Kidney (tissue), 14 donors: Measurements from ENCODE around the gene GPC6. TPM values are rescaled to one million over a fixed set of nuclear protein-coding genes. Genes with fewer than 3 reads are reported as not detected.

ENCODE experiments used
- DNase-seq, 5 donors: peaks; one replicate each; pipeline ENCODE4 v3.0.0-alpha.2; 2013 to 2020
- FAIRE-seq: peaks from 2 replicates; lab custom pipeline; 2012; peaks lifted over from hg19 to GRCh38; lab: Jason Lieb, UNC
- H3K27ac ChIP-seq, 2 donors: one replicate each; pipeline ENCODE4 v1.7.0; 2013; ENCODE audit warnings: low read depth in 2 of 2, low read length in 2 of 2, inconsistent platforms in 1 of 2
- H3K27me3 ChIP-seq: one replicate; pipeline ENCODE4 v1.7.1; 2013; ENCODE audit warnings: low read length, inconsistent platforms; ENCODE audit not compliant: control insufficient read depth, insufficient read depth
- H3K36me3 ChIP-seq, 3 donors: one replicate each; pipeline versions ENCODE4 v1.7.0 to v1.7.1; 2013; ENCODE audit warnings: low read length in 3 of 3, control low read depth in 1 of 3, inconsistent platforms in 1 of 3; ENCODE audit not compliant: insufficient read depth in 3 of 3, control insufficient read depth in 2 of 3
- H3K4me1 ChIP-seq, 3 donors: one replicate each; pipeline versions ENCODE4 v1.7.0 to v1.7.1; 2013; ENCODE audit warnings: low read length in 3 of 3, inconsistent platforms in 1 of 3, low read depth in 1 of 3; ENCODE audit not compliant: control insufficient read depth in 2 of 3, insufficient read depth in 2 of 3
- H3K4me3 ChIP-seq, 3 donors: one replicate each; pipeline versions ENCODE4 v1.7.0 to v1.8.1; 2013; ENCODE audit warnings: low read length in 3 of 3, control low read depth in 1 of 3, inconsistent platforms in 1 of 3
- H3K9ac ChIP-seq, 3 donors: one replicate each; pipeline versions ENCODE4 v1.7.0 to v1.7.1; 2013; ENCODE audit warnings: low read length in 3 of 3, control low read depth in 1 of 3, inconsistent platforms in 1 of 3
- H3K9me3 ChIP-seq, 3 donors: one replicate each; pipeline versions ENCODE4 v1.7.0 to v1.7.1; 2013; ENCODE audit warnings: low read length in 3 of 3, control low read depth in 1 of 3, inconsistent platforms in 1 of 3; ENCODE audit not compliant: control insufficient read depth in 2 of 3, insufficient read depth in 1 of 3
- intact Hi-C: fragments of 100-400 bp; cut with DNase I; formaldehyde crosslinking; loops from one replicate; pipeline ENCODE4 v1.11.1; 2022
- polyA plus RNA-seq: library from polyadenylated mRNA; stranded (reverse); fragments of 350-450 nt; fragmentation: Illumina TruSeq; extraction: RNeasy Lipid Tissue Mini Kit (QIAGEN cat#74804); gene quantifications from one replicate; pipeline ENCODE4 v1.2.3, GENCODE V29; 2014; ENCODE audit warnings: low read depth, low replicate concordance; ENCODE audit not compliant: insufficient read depth
- total RNA-seq: library from RNA; stranded (reverse); fragmentation: NEBNext Ultra II Directional; extraction: Animal tissue kit (Norgen Biotek cat#: 25700); gene quantifications from one replicate; pipeline ENCODE4 v1.2.1, GENCODE V29; 2021
- TF ChIP-seq, protein P1 (sequence below): IDR thresholded peaks from 3 replicates; pipeline ENCODE4 v1.5.1; 2012; ENCODE audit warnings: mild to moderate bottlenecking, moderate library complexity, borderline replicate concordance; ENCODE audit not compliant: insufficient read depth; ENCODE audit errors: extremely low read depth
- donor health status: control.
- donor health status: control.
- donor health status: control.
- donor health status: control.
- donor health status: control.
- donor health status: DM: yes; HTN: yes; CAD: no.
- donor health status: Normal renal cell carcinoma (clear cell type).

Gene GPC6
- total and polyA plus RNA-seq, 2 donors from 2014 or later: 6.2 to 15.5 TPM

DNA sequence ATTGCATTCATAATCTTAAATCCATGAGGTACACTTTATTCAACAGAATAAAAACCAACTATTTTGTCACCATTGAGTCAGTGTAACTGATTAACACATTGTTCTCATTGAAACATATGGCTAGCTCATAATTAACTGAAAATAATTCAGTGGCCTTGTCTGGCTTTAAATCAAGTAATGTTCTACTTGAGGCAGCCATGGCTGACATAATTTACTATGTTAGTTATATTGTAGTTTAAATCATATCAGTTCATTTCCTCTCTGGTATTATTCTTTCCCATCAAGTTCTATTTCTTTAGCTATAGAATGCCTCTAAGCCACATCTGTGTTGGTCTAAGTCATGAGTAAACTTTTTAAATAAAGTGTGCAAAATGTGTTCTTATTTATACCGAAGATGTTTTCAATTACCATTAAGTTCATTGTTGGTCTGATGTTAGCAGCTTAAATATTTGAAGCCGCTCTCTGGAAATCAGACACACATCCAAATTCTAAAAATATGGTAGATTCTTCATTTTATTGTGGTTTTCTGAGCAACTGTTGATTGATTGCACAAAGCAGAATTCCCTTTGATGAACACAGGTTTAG, 393.7 kb downstream of the GPC6 start:
- Histone ChIP-seq H3K9ac (no peak overlapping the region), H3K36me3 (no peaks in the 10 kb centered on the region), H3K4me1 (no peaks in the 10 kb centered on the region), H3K4me3 (no peak overlapping the region), H3K27me3 (no peaks in the 10 kb centered on the region), H3K27ac (no peak overlapping the region), H3K9me3 (no peaks in the 10 kb centered on the region)
- TF ChIP-seq, protein P1, sequence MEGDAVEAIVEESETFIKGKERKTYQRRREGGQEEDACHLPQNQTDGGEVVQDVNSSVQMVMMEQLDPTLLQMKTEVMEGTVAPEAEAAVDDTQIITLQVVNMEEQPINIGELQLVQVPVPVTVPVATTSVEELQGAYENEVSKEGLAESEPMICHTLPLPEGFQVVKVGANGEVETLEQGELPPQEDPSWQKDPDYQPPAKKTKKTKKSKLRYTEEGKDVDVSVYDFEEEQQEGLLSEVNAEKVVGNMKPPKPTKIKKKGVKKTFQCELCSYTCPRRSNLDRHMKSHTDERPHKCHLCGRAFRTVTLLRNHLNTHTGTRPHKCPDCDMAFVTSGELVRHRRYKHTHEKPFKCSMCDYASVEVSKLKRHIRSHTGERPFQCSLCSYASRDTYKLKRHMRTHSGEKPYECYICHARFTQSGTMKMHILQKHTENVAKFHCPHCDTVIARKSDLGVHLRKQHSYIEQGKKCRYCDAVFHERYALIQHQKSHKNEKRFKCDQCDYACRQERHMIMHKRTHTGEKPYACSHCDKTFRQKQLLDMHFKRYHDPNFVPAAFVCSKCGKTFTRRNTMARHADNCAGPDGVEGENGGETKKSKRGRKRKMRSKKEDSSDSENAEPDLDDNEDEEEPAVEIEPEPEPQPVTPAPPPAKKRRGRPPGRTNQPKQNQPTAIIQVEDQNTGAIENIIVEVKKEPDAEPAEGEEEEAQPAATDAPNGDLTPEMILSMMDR: no peak
- DNase-seq (peak in 2 of 5 donors; percentile 6 to 28), FAIRE-seq (no peak)
- intact Hi-C loops: no loop called here

DNA sequence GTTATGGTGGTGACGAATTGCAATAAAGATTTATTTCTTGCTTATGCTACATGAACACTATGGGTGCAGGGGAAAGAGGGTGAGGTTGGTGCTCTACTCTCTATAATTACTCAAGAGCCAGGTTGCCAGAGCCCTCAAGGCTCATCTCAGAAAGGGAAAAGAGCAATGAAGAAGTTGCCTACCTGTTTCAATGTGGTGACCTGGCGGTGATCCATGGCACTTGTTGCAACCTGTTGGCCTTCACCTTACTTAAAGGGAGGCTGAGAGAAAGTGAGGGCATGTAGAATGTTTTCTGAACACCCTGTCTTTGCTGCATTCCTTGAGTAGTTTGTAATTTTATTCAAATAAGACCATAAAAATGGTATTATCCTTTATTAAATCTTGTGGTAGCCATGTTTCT, 394.4 kb downstream of the GPC6 start:
- intact Hi-C loops: no loop called here
- DNase-seq (no peak), FAIRE-seq (no peak)
- TF ChIP-seq, protein P1: no peak
- H3K4me3 ChIP-seq: no peak overlapping the region
- H3K36me3 ChIP-seq: no peaks in the 10 kb centered on the region
- H3K9ac ChIP-seq: no peak overlapping the region
- H3K9me3 ChIP-seq: no peaks in the 10 kb centered on the region
- H3K4me1 ChIP-seq: no peaks in the 10 kb centered on the region
- no peak overlapping the region for H3K27ac ChIP-seq
- H3K27me3 ChIP-seq: no peaks in the 10 kb centered on the region

DNA sequence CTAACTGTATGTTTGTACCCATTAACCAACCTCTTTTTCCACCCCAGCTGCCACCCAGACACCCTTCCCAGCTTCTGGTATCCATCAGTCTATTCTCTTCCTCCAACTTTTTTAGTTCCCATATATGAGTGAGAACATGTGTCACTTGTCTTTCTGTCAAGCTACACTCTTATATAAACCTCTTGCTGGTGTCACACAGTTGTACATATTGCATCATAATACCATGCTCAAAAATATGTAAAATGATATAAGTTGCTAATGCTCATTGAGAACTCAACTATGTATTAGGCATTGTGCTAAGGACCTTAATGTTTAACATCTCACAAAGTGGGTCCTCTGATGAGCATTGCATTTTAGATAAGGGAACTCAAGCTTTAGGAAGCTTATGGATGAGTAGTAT, 395.4 kb downstream of the GPC6 start:
- Histone ChIP-seq H3K27me3 (no peaks in the 10 kb centered on the region), H3K9ac (no peak overlapping the region), H3K4me3 (no peak overlapping the region), H3K36me3 (no peaks in the 10 kb centered on the region), H3K27ac (no peak overlapping the region), H3K9me3 (no peaks in the 10 kb centered on the region), H3K4me1 (no peaks in the 10 kb centered on the region)
- no peak for DNase-seq
- FAIRE-seq: no peak
- TF ChIP-seq, protein P1: no peak
- intact Hi-C loops: no loop called here

DNA sequence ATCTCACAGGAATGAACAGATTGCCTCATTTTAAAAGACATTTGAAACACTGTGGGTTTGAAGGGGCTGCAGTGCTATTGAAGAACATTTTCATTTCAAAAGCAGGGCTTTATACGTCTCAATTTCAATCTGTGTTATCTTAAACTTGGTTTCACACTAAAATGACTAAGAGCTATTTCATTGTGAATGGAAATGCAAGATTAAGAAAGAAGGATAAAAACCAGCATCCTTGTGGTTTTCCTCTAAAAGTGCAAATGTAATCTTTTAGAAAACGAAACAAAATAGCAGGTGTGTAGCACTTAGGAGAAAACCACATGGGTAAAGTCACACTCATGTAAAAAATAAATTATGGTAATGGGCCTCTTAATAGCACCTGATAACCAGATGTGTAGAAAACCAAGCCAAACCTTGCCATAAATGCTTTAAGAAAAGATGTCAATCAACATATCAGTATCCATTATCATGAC, 397.7 kb downstream of the GPC6 start:
- Histone ChIP-seq H3K9me3 (no peaks in the 10 kb centered on the region), H3K27ac (no peak overlapping the region), H3K27me3 (no peaks in the 10 kb centered on the region), H3K4me1 (no peaks in the 10 kb centered on the region), H3K4me3 (no peak overlapping the region), H3K36me3 (no peaks in the 10 kb centered on the region), H3K9ac (no peak overlapping the region)
- intact Hi-C loops: no loop called here
- FAIRE-seq (no peak), DNase-seq (no peak)
- TF ChIP-seq, protein P1: no peak
